Gastroesophageal sphincter (tissue), 3 donors: Measurements from ENCODE around the gene ATP11B.

Experiments
- POLR2A ChIP-seq, 2 donors: fragments of 450-650 bp; IDR thresholded peaks; one replicate each; pipeline ENCODE4 v1.6.1; 2017; ENCODE audit warnings: antibody characterized with exemption in 2 of 2, mild to moderate bottlenecking in 2 of 2, moderate library complexity in 1 of 2
- POLR2AphosphoS5 ChIP-seq: sonication (generic); formaldehyde crosslinking; IDR thresholded peaks from one replicate; pipeline ENCODE4 v1.6.1; 2017; ENCODE audit warnings: antibody characterized with exemption
- TF ChIP-seq, protein P1 (sequence below), 4 experiments: fragments of 200-600 bp in 2 of 4; fragments of 450-650 bp in 2 of 4; sonication (generic) in 1 of 4; IDR thresholded peaks; one replicate each; pipeline ENCODE4 v1.5.1; 2017 to 2019; ENCODE audit warnings: antibody characterized with exemption in 4 of 4, mild to moderate bottlenecking in 2 of 4, moderate library complexity in 2 of 4

DNA sequence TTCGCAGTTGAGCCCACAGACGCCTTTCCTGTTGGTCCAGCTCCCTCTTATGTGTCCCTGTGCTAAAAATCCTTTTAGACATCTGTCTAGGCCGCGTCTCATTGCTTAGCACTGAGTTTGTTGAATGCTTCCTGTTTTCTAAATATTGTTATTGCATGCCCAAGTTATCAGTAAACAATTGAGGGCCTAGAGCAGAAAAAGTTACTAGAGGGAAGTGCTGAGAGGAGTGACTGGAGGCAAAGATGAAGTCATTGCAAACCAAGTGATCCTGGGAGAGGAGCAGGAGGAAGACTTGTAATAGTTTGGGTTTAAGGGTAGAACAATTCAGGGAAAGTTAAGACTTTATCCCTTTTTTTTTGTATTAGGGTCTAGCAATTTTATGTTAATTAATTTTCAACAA lies 98.9 kb downstream of the ATP11B start:
- TF ChIP-seq, protein P1, sequence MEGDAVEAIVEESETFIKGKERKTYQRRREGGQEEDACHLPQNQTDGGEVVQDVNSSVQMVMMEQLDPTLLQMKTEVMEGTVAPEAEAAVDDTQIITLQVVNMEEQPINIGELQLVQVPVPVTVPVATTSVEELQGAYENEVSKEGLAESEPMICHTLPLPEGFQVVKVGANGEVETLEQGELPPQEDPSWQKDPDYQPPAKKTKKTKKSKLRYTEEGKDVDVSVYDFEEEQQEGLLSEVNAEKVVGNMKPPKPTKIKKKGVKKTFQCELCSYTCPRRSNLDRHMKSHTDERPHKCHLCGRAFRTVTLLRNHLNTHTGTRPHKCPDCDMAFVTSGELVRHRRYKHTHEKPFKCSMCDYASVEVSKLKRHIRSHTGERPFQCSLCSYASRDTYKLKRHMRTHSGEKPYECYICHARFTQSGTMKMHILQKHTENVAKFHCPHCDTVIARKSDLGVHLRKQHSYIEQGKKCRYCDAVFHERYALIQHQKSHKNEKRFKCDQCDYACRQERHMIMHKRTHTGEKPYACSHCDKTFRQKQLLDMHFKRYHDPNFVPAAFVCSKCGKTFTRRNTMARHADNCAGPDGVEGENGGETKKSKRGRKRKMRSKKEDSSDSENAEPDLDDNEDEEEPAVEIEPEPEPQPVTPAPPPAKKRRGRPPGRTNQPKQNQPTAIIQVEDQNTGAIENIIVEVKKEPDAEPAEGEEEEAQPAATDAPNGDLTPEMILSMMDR (IDR thresholded peaks at IDR 0.05): no peak
- no peak for TF ChIP-seq POLR2AphosphoS5
- TF ChIP-seq POLR2A (IDR thresholded peaks at IDR 0.05): no peak
